PC-9 (cell line): ENCODE measurements around the gene AGXT.

ENCODE experiments used
- EZH2 ChIP-seq: fragments of 200-600 bp; sonication (generic); IDR thresholded peaks from 2 replicates; pipeline ENCODE4 v1.8.0; 2017; ENCODE audit warnings: antibody characterized with exemption, low read depth
- TF ChIP-seq, protein P1 (sequence below): fragments of 200-600 bp; sonication (generic); conservative IDR thresholded peaks from 2 replicates; pipeline ENCODE4 v1.6.1; 2017; ENCODE audit warnings: mixed run types, antibody characterized with exemption, mild to moderate bottlenecking, moderate library complexity

DNA sequence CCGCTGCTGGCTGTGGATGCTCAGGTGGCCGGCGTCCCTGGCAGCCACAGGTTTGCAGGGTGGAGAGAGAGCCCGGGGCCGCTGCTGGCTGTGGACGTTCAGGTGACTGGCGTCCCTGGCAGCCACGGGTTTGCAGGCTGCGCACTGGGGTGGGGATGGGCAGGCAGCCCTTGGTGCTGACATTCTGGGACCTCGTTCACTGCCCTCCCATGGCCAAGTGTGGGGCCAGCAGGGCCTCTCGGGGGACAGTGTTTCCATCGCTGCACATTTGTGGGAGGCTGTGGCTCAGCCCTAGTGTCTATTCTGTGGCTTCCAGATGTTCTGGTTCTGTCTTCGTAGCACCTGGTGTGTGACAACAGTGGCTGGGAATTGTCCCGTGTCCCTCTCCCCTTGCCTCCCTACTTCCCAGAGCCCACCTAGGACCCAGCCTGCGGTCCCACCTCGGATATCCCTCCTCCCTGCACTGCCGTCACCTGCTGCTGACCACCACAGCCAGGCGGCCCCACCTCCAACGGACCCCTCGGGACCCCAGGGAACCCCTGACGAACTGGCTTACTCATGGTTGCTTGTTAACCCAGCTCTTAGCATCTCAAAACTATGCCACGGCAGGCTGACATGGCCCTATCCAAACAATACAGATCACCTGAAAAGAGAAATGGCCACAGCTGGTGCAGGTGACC, 38.4 kb downstream of the AGXT start:
- TF ChIP-seq, protein P1, sequence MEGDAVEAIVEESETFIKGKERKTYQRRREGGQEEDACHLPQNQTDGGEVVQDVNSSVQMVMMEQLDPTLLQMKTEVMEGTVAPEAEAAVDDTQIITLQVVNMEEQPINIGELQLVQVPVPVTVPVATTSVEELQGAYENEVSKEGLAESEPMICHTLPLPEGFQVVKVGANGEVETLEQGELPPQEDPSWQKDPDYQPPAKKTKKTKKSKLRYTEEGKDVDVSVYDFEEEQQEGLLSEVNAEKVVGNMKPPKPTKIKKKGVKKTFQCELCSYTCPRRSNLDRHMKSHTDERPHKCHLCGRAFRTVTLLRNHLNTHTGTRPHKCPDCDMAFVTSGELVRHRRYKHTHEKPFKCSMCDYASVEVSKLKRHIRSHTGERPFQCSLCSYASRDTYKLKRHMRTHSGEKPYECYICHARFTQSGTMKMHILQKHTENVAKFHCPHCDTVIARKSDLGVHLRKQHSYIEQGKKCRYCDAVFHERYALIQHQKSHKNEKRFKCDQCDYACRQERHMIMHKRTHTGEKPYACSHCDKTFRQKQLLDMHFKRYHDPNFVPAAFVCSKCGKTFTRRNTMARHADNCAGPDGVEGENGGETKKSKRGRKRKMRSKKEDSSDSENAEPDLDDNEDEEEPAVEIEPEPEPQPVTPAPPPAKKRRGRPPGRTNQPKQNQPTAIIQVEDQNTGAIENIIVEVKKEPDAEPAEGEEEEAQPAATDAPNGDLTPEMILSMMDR, result no peak
- no peak for TF ChIP-seq EZH2
